Jurkat, Clone E6-1 (cell line): ENCODE results near the gene MED19.

Experiments
- DNase-seq: peaks from one replicate; pipeline ENCODE4 v3.0.0-alpha.2; 2011; ENCODE audit warnings: low read depth, low spot score
- H3K4me3 ChIP-seq: 2 replicates; pipeline ENCODE4 v1.5.1; 2011; ENCODE audit warnings: mild to moderate bottlenecking, low read length, control low read depth, moderate library complexity

The MED19 gene

GRCh38 chr11:57657194-57658022, 54.6 kb downstream of the MED19 start, which contains the start of gene CLP1:
TSS of gene CLP1 (plus strand) at chr11:57657762. CDS start at chr11:57659477, 1,715 bp downstream.
- DNase-seq, result peak; percentile 98
- H3K4me3 ChIP-seq, result peak within 1 kb of the TSS; percentile 98

GRCh38 chr11:57656885-57657193, 55.2 kb downstream of the MED19 start:
- peak overlapping the region; percentile 98 for H3K4me3 ChIP-seq
- DNase-seq, result no peak
